OCI-LY7 (cell line): ENCODE measurements around the gene TCP11.
"Not testable (repeated sequence)": the region's sequence is repeated elsewhere in the genome, so short reads cannot be mapped to it uniquely, and the experiment has no call there.

Source experiments
- CTCF ChIP-seq: fragments of 200-600 bp; sonication (generic); conservative IDR thresholded peaks from 2 replicates; pipeline ENCODE4 v1.5.1; 2014; ENCODE audit warnings: mild to moderate bottlenecking, antibody characterized with exemption, low read length, moderate library complexity, mixed read lengths
- EZH2phosphoT487 ChIP-seq: fragments of 200-600 bp; sonication (generic); IDR thresholded peaks from 2 replicates; pipeline ENCODE4 v1.6.1; 2018; ENCODE audit warnings: low read depth, borderline replicate concordance, mild to moderate bottlenecking, mixed run types, antibody characterized with exemption, low read length, moderate library complexity, mixed read lengths

- TF ChIP-seq CTCF, EZH2phosphoT487: not testable (repeated sequence)
These were observed 35.1 kb downstream of the TCP11 start for GRCh38 chr6:35106061-35106460.
